Heart right ventricle (tissue), 16 donors: Measurements from ENCODE around the gene GAREM1. TPM values are rescaled to one million over a fixed set of nuclear protein-coding genes. Genes with fewer than 3 reads are reported as not detected.

ENCODE experiments used
- ATAC-seq, 8 donors: fragments of 200-7000 bp; cut with Tn5 transposase; one replicate each; pipeline ENCODE4 v1.9.1; 2020; ENCODE audit warnings: mild to moderate bottlenecking in 8 of 8, moderate library complexity in 8 of 8, moderate number of reproducible peaks in 1 of 8
- DNase-seq, 2 donors: peaks; one replicate each; pipeline ENCODE4 v3.0.0-alpha.2; 2020
- H3K27ac ChIP-seq, 10 donors: fragments of 200-600 bp; sonication (generic) in 2 of 10; one replicate each; pipeline versions ENCODE4 v1.5.0 to v1.8.0; 2020 to 2022; ENCODE audit warnings: mild to moderate bottlenecking in 3 of 10
- H3K27me3 ChIP-seq, 7 donors: fragments of 200-600 bp; one replicate each; pipeline ENCODE4 v1.8.0; 2021 to 2022; ENCODE audit warnings: mild to moderate bottlenecking in 2 of 7
- H3K36me3 ChIP-seq, 9 donors: fragments of 200-600 bp; sonication (generic) in 1 of 9; one replicate each; pipeline versions ENCODE4 v1.5.0 to v1.8.0; 2020 to 2022; ENCODE audit warnings: mild to moderate bottlenecking in 2 of 9
- H3K4me1 ChIP-seq, 9 donors: fragments of 200-600 bp; sonication (generic) in 1 of 9; one replicate each; pipeline versions ENCODE4 v1.5.0 to v1.8.0; 2020 to 2022; ENCODE audit warnings: mild to moderate bottlenecking in 4 of 9
- H3K4me3 ChIP-seq, 10 donors: fragments of 200-600 bp; sonication (generic) in 2 of 10; one replicate each; pipeline versions ENCODE4 v1.5.0 to v1.8.0; 2020 to 2022; ENCODE audit warnings: mild to moderate bottlenecking in 7 of 10, moderate library complexity in 2 of 10
- H3K9me3 ChIP-seq, 11 donors: fragments of 200-600 bp in 10 of 11; sonication (generic) in 2 of 11; one replicate each; pipeline versions ENCODE4 v1.5.0 to v1.8.0; 2013 to 2022; ENCODE audit warnings: mild to moderate bottlenecking in 2 of 11, control low read depth in 1 of 11, moderate library complexity in 1 of 11
- WGBS, 2 donors: extraction: QIAGEN DNeasy Blood & Tissue Kit; methylation state at CpG; one replicate each; pipeline ENCODE4 v1.1.7; 2013; ENCODE audit warnings: inconsistent platforms in 1 of 2; 5-methylcytosine and 5-hydroxymethylcytosine counted together
- intact Hi-C, 10 donors: fragments of 100-400 bp; cut with DNase I; formaldehyde crosslinking; loops; one replicate each; pipeline versions ENCODE4 v1.11.1 to v1.14.2; 2022
- polyA plus RNA-seq, 2 donors: library from polyadenylated mRNA; stranded (reverse); fragments of 200-250 nt; gene quantifications; one replicate each; pipeline ENCODE4 v1.2.3, GENCODE V29; 2013
- total RNA-seq, 10 donors: library from RNA; stranded (reverse); fragmentation: NEBNext Ultra II Directional in 3 of 10; extraction: Animal tissue kit (Norgen Biotek cat#: 25700) in 3 of 10; gene quantifications; one replicate each; pipeline versions ENCODE4 v1.2.1 to v1.2.4, GENCODE V29; 2021 to 2023
- TF ChIP-seq, protein P1 (sequence below), 9 donors: fragments of 200-600 bp; sonication (generic) in 2 of 9; IDR thresholded peaks; one replicate each; pipeline versions ENCODE4 v1.5.0 to v1.8.0; 2021 to 2022; ENCODE audit warnings: antibody characterized with exemption in 9 of 9, mild to moderate bottlenecking in 5 of 9, moderate library complexity in 1 of 9
- donor health status: Arrhythmogenic right ventricular cardiomyopathy.
- donor health status: ischemic (EF 13 %, LVEDD 7.1; RV severe dilation, severe dysfunction).
- donor health status: healthy with polysubstance abuse.
- donor health status: DM: no; HTN: yes; CAD: no.
- donor health status: DM: no; HTN: no; CAD: no.
- donor health status: ischemic (EF 25% LVEDD 6.9; RV normal size, moderate dysfunction).
- donor health status: ischemic (EF 25% LVEDD 5.7; RV mildly dilated, moderate dysfunction).
- donor health status: healthy.
- donor health status: DM: yes; HTN: yes; CAD: no.
- donor health status: Ischemic cardiomyopathy.
- donor health status: ischemic (EF 35%, LVEDD 5.7; RV mildly dilated, moderate dysfunction).
- donor health status: nonischemic (EF 11% LVEDD 7.7; RV severe dilation, severe dysfunction).
- donor health status: DM: yes; HTN: yes; CAD: no.
- donor health status: PGD.
- donor health status: ischemic (EF 29% LVEDD 5.4; RV normal size, mild dysfunction).
- donor health status: nonischemic (EF 23%, LVEDD 6.1; RV moderate dilation, normal function).

Gene GAREM1
- total and polyA plus RNA-seq, 12 donors = 2.4 to 26.1 (median 13.4) TPM

DNA sequence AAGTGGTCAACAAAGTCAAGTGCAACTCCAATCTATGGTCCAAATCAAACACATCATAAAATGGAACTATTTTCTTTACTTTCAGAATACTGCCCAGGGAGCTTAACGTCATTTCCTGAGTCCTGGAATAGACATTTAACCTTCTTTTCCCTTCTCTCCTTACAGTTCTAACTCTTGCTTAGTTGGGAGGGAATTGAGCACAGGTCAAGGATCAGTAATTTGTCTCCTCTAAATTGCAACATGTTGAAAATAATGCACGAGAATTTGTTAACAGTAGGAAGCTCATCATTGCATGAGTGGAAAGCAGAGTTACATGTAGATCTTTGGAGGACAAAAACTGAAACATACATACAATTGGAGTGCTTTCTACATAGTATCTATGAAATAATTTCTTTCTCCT lies 193.1 kb downstream of the GAREM1 start:
- H3K36me3 ChIP-seq = no peaks in the 10 kb centered on the region
- H3K27ac ChIP-seq = peak overlapping the region in 1 of 10 donors; percentile 1
- TF ChIP-seq, protein P1, sequence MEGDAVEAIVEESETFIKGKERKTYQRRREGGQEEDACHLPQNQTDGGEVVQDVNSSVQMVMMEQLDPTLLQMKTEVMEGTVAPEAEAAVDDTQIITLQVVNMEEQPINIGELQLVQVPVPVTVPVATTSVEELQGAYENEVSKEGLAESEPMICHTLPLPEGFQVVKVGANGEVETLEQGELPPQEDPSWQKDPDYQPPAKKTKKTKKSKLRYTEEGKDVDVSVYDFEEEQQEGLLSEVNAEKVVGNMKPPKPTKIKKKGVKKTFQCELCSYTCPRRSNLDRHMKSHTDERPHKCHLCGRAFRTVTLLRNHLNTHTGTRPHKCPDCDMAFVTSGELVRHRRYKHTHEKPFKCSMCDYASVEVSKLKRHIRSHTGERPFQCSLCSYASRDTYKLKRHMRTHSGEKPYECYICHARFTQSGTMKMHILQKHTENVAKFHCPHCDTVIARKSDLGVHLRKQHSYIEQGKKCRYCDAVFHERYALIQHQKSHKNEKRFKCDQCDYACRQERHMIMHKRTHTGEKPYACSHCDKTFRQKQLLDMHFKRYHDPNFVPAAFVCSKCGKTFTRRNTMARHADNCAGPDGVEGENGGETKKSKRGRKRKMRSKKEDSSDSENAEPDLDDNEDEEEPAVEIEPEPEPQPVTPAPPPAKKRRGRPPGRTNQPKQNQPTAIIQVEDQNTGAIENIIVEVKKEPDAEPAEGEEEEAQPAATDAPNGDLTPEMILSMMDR (IDR thresholded peaks at IDR 0.05) = no peak
- DNase-seq = no peak
- no peaks in the 10 kb centered on the region for H3K9me3 ChIP-seq
- H3K27me3 ChIP-seq = no peaks in the 10 kb centered on the region
- 46 to 48% methylated on average over 2 of the region's 2 CpGs for WGBS, 2 donors
- peak in 1 of 8 donors; percentile 20 for ATAC-seq
- H3K4me1 ChIP-seq = peaks cover 0 to 31% (median 5%) of the 10 kb centered on the region in 9 donors
- intact Hi-C loops = loop anchor here in 2 of 10 donors (10.0 kb wide), 3 partner anchors 197 to 277 kb away; partner anchors contain the start of gene GAREM1 (in 1 of the 2)
- H3K4me3 ChIP-seq = no peak overlapping the region

DNA sequence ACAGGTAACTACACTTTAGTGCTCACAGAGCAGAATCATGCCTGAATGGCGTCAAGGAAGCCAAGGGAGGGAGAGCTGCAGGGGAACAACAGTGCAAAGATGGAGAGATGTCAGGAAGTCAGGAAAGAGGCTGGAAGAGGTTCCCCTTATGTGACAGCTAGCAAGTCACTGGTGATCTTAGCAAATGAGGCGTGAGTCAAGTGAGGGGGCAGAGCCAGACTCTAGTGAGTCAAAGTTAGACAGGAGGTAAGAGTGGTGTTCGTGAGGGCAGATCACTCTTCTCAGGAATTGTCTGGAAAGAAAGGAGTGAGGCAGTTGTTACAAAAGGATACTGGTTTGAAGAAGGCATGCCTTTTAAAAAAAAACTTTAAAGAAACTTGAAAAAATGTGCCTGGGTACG lies 193.8 kb downstream of the GAREM1 start:
- DNase-seq (no peak), ATAC-seq (no peak)
- intact Hi-C loops = loop anchor here in 2 of 10 donors (10.0 kb wide), 3 partner anchors 198 to 278 kb away; partner anchors contain the start of gene GAREM1 (in 1 of the 2)
- peaks cover 0 to 25% (median 5%) of the 10 kb centered on the region in 9 donors for H3K4me1 ChIP-seq
- H3K36me3 ChIP-seq = no peaks in the 10 kb centered on the region
- H3K27ac ChIP-seq = peak overlapping the region in 3 of 10 donors; percentile 1 to 37 (median 19)
- no peaks in the 10 kb centered on the region for H3K9me3 ChIP-seq
- TF ChIP-seq, protein P1 (IDR thresholded peaks at IDR 0.05) = no peak
- 88 to 91% methylated on average over 4 of the region's 4 CpGs for WGBS, 2 donors
- H3K27me3 ChIP-seq = no peaks in the 10 kb centered on the region
- no peak overlapping the region for H3K4me3 ChIP-seq

DNA sequence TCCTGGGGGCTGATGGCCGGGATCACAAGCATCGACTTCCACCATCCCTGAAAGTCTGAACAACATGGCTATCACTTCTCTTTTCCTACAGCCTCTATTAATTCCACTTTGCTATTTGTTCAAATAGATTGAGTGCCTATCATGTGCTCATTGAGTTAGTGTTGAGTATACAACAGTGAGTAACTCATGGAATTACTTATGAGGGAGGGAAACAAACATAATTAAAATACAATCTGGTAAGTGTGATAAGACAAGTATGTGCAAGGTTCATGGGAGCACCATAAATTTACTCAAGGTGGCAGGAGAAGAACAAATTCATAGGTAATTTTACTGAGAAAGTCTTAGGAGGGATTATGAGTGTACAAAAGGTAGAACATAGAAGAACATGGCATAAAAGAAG lies 194.4 kb downstream of the GAREM1 start:
- Histone ChIP-seq H3K27me3 (no peaks in the 10 kb centered on the region), H3K4me3 (no peak overlapping the region), H3K27ac (no peak overlapping the region), H3K4me1 (peaks cover 0 to 29% (median 6%) of the 10 kb centered on the region in 9 donors), H3K36me3 (no peaks in the 10 kb centered on the region), H3K9me3 (no peaks in the 10 kb centered on the region)
- TF ChIP-seq, protein P1 (IDR thresholded peaks at IDR 0.05) = no peak
- DNase-seq (no peak), ATAC-seq (no peak)
- WGBS, 2 donors = 95 to 100% methylated on average over 2 of the region's 2 CpGs
- intact Hi-C loops = loop anchor here in 2 of 10 donors (10.0 kb wide), 3 partner anchors 199 to 279 kb away; partner anchors contain the start of gene GAREM1 (in 1 of the 2)

DNA sequence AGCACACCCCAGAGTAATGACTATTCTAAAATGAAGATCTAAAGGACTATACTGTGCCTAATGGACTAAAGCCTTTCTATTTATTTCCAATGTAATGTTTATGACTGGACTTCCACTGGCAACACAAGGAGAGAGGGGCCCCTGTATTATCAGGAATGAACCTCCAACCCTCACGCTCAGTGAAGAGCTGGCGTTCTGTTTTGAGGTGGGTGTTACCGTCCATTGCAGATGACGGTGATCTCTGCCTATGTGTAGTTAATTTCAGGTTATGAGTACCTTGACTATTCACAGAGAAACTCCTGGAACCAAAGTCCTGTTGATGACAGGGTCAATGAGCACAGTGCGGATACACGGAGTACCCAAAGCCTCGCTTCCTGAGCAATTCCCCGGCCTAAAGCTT lies 195.5 kb downstream of the GAREM1 start:
- ATAC-seq = no peak
- Histone ChIP-seq H3K27ac (no peak overlapping the region), H3K36me3 (peaks cover 0 to under 1% (median 0%) of the 10 kb centered on the region in 9 donors), H3K27me3 (no peaks in the 10 kb centered on the region), H3K9me3 (no peaks in the 10 kb centered on the region), H3K4me3 (no peak overlapping the region), H3K4me1 (peaks cover 0 to 22% (median 6%) of the 10 kb centered on the region in 9 donors)
- intact Hi-C loops = loop anchor here in 2 of 10 donors (10.0 kb wide), 3 partner anchors 200 to 280 kb away; partner anchors contain the start of gene GAREM1 (in 1 of the 2)
- TF ChIP-seq, protein P1 (IDR thresholded peaks at IDR 0.05) = no peak
- WGBS, 2 donors = 94 to 96% methylated on average over 8 of the region's 8 CpGs
- no peak for DNase-seq
